Right hindlimb (tissue), 1 donor: ENCODE measurements around the gene CNDP1.
"Not testable (repeated sequence)": the region's sequence is repeated elsewhere in the genome, so short reads cannot be mapped to it uniquely, and the experiment has no call there.

Experiments used
- DNase-seq: peaks from one replicate; pipeline ENCODE4 v3.0.0-alpha.2; 2018

The CNDP1 gene

GRCh38 chr18:74546751-74547530, 12.6 kb downstream of the CNDP1 start:
- DNase-seq: no peak

DNA sequence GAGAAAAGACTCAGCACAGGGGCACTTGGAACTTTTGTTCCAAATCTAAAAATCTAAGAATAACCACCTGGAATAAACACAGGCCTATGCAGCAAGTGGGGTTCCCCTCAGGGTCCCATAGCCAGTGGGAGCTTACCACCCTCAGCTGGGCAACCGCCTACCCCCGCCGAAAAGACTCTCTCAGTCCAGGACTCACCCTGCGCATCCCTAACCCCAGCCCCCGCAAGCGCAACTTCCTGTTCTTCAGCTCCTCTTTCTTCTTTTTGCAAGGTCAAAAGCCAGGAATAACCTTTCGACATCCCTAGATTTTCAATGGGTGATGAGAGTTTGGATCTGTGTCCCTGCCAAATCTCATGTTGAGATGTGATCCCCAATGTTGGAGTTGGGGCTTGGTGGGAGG, 13.6 kb downstream of the CNDP1 start:
- DNase-seq: no peak

DNA sequence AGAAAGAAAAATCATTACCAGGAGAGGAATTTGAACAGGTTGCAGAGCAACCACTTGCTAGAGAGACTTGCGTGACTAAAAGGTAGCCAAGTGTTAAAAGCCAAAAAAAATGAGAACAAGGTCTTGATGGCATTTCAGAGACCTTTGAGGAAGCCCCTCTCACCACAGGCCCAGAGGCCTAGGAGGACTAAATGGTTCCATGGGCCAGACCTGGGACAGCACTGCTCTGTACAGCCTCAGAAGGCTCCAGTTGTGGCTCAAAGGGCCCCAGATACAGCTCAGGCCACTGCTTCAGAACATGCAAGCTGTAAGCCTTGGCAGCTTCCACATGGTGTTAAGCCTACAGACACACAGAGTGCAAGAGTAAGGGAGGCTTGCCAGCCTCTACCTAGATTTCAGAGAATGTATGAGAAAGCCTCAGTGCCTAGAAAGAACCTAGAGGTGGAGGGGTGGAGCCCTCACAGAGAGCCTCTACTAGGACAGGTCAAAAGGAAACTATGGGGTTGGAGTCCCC, 15.3 kb downstream of the CNDP1 start:
- no peak for DNase-seq

DNA sequence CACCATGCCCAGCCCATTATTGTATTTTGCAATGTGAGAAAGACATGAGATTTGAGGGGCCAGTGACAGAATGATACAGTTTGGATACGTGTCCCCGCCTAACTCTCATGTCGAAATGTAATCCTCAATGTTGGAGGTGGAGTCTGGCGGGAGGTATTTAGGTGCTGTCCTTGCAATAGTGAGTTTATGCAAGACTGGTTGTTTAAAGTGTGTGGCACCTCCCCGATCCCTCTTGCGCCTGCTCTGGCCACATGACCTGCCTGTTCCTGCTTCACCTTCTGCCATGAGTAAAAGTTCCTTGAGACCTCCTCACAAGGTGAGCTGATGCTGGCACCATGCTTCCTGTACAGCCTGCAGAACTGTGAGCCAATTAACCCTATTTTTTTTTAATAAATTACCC, 16.6 kb downstream of the CNDP1 start:
- DNase-seq: no peak

DNA sequence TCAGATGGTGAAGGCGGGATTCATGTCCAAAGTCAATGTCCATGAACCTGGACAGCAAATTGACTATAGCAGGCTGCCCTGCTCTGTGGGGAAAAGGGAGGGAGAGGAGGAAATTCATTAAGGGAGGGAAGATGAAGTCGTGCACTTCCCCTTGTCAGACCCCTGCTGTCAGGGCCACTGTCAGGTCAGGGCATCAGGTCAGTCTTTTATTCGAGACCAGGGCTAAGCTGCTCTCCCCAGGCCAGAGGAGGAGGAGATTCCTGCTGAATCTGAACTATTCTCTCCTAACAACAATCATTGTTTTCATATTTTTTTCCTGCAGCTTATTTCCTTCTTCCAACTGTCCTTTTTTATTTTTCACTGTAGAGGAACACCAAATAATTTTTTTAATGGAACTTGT, 17.2 kb downstream of the CNDP1 start:
- no peak for DNase-seq

GRCh38 chr18:74551936-74552555, 17.7 kb downstream of the CNDP1 start:
- peak; percentile 87 for DNase-seq

DNA sequence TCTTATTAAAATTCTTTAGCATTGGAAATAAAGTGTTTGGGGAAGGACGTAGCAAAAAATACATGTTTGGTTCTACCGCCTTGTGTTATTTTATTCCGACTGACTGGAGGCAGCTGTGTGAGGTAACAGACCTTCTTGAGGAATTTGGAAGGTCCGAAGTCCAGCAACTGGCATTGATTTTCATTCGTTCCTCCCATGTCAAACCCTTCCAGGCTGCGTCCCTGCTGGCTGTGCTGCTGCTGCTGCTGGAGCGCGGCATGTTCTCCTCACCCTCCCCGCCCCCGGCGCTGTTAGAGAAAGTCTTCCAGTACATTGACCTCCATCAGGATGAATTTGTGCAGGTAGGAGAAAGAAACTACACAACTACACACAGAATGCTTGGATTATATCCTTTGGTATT, 21.8 kb downstream of the CNDP1 start:
- DNase-seq: no peak

GRCh38 chr18:74558096-74558495, 23.8 kb downstream of the CNDP1 start:
- no peak for DNase-seq

GRCh38 chr18:74562131-74562730, 27.9 kb downstream of the CNDP1 start:
- DNase-seq: no peak

DNA sequence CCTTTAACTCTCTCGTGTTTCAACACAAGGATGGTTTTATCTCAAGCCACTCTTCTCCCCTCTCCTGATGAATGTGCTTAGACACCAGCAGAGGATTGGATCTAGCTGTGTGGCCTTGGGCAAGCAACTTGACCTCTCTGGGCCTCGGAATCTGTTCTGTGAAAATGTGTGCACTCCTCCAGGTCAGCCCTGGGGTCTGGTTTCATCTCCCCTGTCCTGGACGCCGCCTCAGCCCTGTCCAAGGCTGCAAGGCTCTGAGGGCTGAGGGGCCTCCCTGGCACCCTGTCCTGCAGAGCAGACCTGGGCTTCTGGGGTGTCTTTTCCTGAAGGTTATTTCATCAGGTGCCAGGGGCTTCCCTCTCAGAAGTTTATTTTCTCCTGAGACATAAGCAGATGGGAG, 28.5 kb downstream of the CNDP1 start:
- DNase-seq: no peak

- no peak for DNase-seq
Observed at GRCh38 chr18:74563999-74564398, 29.7 kb downstream of the CNDP1 start.

GRCh38 chr18:74565164-74565563, 30.9 kb downstream of the CNDP1 start:
- not testable (repeated sequence) for DNase-seq

- not testable (repeated sequence) for DNase-seq
Observed at GRCh38 chr18:74565993-74566392, 31.7 kb downstream of the CNDP1 start.

DNA sequence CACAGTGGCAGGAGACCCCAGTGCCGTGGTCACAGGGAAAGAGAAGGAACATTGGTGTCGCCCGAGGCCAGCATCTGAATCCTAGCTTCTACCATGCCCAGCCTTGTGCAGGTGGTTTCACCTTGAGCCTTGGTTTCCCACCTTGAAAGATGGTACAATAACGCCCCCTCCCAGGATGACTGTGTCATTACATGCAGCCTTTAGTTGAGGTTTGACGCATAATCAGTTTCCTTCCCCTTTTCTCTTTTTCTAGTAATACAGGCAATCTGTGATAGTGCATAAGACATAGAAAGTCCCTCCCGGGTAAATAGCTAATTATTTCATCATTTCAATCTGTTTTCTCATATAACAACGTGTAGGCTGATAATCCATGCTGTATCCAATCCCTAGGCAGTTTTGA, 33.5 kb downstream of the CNDP1 start:
- no peak for DNase-seq

- no peak for DNase-seq
Observed at GRCh38 chr18:74569401-74569800, 35.1 kb downstream of the CNDP1 start.

DNA sequence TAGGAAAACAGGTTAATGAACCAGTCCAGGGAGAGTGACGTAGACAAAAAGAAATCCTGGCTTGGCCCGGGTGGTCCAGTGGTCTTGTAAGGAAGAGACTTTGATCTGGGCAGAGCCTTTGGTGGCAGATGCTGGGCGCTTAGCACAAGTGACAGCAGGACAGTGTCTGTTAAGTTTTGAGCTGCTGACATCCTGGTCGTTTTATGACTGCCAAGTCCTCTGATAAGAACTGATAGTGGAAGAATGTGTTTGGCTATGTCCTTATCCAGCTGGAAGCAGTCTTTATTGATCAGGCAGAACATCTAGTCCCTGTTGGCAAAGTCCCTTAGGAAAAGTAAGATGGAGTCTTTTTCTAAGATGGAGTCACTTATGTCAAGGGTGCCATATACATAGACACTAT, 36.0 kb downstream of the CNDP1 start:
- DNase-seq: no peak

DNA sequence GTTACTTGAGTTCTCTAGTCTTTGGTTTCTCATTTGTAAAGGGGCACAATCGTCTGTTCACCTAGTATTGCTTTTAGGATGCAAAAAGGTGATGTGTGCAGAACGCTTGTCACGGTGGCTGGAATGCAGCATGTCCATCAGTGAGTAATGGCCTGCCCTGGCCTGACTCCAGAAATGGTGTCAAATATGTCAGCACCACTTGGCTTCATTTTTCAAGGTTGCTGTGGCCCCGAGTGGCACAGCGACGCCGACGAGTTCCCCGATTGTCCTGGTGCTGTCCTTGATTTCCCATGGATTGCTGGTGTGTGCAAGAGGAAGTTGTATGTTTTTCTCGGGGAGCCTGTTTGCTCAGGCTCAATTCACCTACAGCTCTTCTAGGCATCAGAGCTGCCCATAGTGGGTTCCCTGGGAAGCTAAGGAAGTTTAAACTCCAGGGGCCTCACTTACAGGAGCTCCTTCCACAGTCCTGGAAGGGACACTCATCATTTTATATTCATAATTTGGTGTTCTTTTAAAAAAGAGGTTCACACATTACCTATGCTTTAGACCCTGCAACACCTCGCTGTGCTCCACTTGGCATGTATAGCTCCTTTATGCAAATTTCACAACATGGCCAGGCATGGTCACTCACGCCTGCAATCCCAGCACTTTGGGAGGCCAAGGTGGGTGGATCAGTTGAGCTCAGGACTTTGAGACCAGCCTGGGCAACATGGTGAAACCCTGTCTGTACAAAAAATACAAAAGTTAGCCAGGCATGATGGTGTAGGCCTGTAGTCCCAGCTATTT, 37.8 kb downstream of the CNDP1 start:
- no peak for DNase-seq

GRCh38 chr18:74573053-74573452, 38.8 kb downstream of the CNDP1 start:
- DNase-seq: no peak

- no peak for DNase-seq
Observed at GRCh38 chr18:74574916-74575315, 40.6 kb downstream of the CNDP1 start.

GRCh38 chr18:74577019-74577418, 42.7 kb downstream of the CNDP1 start:
- DNase-seq: no peak

DNA sequence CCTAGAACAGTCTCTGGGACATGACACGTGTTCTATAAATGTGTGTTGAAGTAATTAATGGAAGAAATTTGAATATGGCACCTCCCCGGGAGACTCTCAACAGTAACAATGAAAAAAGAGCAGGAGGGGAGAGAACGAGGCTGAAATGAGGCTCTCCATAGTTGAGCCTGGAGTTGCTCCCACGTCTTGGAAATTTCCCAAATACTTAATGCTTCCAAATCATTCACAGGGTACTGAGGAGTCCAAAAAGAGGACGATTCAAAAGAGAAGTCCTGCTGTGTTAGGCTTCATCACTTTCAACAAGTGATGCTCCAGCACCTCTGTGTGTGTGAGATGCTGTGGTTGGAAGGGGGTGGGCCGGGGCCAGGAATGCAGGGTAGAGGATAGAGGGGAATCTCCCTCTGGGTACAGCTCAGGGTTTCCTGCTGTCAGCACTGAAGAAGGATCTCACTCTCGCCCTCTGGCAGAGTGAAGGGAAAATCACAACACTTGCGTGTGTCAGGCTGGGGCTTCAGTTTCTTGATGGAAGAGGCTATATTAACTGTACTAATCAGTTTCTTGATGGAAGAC, 45.3 kb downstream of the CNDP1 start:
- no peak for DNase-seq

DNA sequence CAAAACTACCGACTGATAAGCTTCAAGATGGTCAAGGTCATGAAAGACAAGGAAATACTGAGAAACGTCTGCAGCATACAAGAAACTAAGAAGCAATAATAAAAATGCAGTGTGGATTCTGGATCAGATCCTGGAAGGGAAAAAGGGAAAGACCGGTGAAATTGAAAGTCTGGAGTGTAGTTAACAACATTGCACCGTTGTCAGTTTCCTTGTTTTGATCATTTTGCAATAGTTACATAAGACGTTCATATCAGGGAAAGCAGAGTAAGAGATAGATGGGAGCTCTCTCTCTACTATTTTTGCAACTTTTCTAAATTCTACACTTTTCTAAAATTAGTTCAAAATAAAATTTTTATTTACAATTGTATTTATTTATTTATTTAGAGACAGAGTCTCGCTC, 48.3 kb downstream of the CNDP1 start:
- no peak for DNase-seq

DNA sequence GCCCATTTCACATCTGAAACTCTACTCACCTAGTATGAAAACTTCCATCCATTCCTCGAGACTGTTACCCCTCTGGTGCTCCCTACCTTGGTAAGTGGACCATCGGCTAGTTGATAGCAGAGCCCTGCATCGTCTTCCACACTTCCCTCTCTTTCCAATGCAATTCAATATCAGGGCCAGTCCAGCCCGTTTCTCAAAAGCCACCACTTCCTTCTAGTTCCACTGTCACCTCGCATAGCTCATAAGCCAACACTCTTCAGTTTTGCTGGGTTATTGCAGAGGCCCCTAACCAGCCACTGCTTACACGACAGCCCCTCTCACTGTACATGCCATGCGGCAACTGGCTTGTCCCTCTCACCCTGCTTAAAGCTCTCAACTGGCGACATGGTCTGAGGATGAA, 53.1 kb downstream of the CNDP1 start:
- no peak for DNase-seq
